Activated CD4-positive, alpha-beta T cell treated with anti-CD3 and anti-CD28 coated beads, Interleukin-2, amount 50 U/mL, for 16 hours (primary cell): ENCODE results near the gene TREX2.

Experiments used
- DNase-seq: peaks from one replicate; pipeline ENCODE4 v3.0.0-alpha.2; 2020

The TREX2 gene

GRCh38 chrX:153433161-153433680, 12.6 kb downstream of the TREX2 start:
- no peak for DNase-seq

DNA sequence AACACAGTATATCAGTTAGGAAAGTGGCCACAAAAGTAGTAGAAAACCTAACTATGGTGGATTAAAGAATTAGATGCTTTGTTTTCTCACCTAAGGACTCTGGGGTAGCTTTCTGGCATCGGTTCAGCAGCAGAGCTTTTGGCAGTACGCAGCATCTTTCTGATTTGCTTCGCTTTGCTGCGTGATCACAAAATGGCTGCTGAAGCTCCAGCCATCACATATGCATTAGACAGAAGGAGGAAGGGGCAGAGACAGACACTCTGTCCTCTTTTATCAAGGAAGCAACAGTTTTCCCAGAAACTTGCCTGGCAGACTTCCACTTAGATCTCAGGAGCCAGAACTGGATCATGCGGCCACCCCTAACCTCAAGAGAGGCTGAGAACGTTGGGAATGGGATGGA, 15.1 kb downstream of the TREX2 start:
- no peak for DNase-seq

- no peak for DNase-seq
Measured at GRCh38 chrX:153426204-153426603, 19.7 kb downstream of the TREX2 start.

DNA sequence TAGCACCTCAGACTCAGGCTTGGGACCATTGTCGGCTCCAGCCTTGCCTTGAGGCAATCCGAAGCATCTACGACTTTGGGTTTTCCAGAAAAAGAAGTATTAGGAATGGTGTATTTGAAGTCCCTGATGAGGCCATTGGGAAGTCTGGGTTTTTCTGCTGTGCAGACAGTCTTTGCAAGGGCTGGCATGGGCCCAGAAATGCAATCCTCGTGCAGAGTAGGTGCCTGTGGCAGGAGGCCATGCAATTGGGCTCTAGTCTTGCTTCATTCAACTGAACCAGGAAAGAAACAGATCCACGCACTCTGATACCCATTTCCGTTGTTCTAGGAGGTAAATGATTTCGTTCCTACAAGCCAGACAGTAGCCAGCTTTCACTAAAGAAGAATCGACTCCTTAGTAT, 22.2 kb downstream of the TREX2 start:
- no peak for DNase-seq

DNA sequence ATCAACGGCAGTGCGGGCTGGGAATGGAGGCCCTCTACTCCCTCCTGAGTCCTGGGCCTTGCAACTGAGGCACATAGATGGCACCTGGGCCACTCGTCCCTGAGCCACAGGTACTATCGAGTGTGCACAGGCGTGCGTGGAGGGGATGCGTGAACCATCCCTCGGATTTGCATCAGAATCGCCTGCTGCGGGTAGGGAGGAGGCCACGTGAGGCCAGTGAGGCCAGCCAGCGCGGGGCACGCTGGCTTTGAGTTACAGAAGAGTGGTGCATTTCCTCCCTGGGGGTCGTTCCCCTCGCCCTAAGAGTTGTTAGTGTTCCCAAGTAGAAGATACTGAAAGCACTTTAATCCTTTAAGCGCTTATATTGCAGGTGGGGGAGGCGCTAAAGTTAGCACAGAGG, 24.0 kb downstream of the TREX2 start:
- DNase-seq: no peak

- no peak for DNase-seq
Measured at GRCh38 chrX:153420851-153421599, 24.8 kb downstream of the TREX2 start.

DNA sequence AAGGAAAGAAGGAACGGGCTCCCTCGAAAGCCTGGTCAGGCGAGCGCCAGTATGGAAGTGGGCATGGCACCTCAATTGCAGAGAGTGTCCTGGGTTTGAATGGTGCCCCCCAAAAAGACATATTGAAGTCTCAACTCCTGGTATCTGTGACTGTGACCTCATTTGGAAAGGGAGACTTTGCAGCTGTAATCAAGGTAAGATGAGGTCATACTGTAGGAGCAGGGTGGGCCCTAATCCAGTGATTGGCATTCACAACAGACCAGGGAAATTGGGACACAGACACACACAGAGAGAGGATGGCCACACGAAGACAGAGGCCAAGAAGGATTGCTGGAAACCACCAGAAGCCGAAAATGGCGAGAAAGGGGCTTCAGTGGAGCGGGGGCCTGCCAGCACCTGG, 28.2 kb downstream of the TREX2 start:
- DNase-seq: no peak

DNA sequence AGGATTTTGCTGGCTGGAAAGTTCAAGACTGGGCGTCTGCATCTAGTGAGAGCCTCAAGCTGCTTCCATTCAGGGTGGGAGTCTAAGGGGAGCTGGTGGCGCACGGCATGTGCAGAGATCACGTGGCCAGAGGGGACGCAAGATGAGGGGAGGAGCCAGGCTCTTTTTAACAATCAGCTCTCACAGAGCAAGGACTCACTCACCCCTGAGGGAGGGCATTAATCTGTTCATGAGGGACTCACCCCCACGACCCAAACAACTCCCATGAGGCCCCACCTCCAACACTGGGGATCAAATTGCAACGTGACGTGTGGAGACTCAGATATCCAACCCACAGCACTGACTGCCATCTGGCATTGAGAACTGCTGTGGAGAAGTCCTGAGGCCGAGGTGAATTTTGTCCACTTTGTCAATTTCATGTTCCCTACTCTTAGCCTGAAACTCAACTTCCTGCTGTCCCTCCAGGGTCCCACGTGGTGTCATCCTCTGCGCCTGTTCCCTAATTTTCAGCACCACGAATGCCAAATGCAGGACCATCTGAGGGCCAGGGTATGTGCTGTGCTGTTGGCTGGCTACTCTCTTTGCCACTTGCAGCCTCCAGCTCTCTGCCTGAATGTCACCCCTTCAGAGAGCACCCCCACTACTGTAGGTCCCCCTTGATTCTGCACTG, 28.9 kb downstream of the TREX2 start:
- no peak for DNase-seq

DNA sequence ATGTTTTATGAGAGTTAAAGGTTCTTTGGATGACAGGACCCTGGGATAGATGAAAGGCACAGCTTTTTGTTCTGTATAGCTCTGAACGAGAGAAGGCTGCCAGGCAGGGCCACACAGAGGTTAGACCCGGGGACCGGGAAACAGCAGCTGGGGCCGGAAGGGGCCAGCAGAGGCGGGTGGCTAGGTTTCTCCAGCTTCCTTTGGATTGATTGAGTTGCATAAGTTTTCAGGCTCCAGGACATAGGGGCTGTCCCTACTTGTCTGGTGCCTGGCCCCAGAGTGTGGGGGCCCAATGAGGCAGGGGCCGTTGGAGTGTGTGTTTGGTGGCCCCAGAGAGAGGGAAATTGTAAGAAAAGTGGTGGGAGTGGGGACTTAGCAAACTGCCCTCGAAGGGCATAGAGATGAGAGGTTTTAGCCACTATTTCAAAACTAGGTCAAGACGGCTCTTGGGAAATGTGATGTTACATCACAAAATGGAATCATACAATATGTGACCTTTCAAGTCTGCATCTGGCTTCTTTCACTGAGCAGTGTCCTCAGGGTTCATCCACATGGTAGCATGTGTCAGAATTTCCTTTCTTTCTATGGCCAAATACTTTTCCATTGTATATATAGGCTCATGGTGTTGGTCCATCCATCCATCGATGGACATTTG, 30.9 kb downstream of the TREX2 start:
- no peak for DNase-seq

GRCh38 chrX:153413731-153414130, 32.1 kb downstream of the TREX2 start:
- DNase-seq: no peak

GRCh38 chrX:153412746-153413720, 32.8 kb downstream of the TREX2 start:
- DNase-seq: no peak

DNA sequence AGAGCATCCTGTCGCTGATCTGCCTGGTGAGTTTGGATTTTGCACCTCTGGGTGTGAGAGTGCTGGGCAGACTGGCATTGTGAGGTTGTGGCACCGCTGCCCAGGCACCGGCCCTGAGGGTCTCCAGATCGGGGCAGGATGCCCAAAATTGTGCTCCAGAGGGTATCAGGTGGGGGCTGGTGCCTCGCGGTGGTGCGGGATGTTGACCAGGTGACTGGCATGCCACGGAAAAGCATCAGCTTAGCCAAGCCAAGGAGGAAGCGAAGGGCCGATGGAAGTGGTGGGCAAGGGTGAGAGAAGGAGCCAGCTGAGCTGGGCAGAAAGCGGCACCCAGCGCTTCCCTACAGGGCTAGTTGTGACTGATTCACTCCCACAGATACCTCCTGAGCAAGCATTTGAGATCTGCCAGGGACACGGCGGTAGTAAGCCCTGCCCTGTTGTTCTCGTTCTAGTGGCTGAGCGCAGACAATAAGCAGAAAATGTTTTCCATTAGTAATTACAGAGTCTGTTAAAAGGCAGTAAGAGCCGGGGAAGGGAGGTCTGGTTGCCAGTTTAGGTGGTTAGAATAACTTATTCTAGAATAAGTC, 33.8 kb downstream of the TREX2 start:
- no peak for DNase-seq

DNA sequence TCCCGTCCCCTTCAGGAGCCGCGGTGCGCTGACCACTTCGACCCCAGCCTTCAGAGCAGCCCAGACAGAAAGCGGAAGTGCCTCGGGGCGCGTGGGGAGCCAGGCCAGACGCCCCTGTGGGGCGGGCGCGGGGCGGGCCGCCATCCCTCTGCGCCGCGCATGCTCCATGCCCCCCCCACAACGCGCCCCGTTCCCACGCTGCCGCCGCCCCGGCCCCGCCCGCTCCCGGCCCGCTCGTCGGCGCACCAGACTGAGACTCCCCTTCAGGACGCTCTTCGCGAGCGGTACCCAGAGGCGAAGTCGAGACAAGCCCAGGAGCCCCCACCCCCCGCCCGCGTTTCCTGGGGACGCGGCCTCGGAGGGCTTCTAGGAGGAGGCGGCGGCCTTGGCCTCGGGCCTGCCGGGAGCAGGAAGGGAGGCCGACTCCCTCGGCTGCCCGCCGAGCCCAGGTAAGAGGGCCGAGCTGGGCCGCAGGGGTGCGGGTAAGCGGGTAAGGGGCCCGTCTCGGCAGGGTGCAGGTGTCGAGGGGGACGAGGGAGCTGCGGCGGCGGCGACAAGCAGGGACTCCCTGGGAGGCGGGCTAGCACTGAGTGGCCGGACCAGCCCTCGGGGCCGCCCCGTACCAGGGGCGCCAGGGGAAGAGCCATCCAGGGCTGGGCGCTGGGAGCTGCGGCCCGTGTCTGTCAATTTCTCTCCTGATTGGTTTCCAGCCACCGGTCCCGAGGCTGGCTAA, 34.4 kb downstream of the TREX2 start, which contains the start of gene ZFP92:
Gene ZFP92 (plus strand): TSS at position 218 of the 733 bp plus-strand sequence. CDS start 6,851 bp downstream, outside the sequence.
- DNase-seq: peak; percentile 16

DNA sequence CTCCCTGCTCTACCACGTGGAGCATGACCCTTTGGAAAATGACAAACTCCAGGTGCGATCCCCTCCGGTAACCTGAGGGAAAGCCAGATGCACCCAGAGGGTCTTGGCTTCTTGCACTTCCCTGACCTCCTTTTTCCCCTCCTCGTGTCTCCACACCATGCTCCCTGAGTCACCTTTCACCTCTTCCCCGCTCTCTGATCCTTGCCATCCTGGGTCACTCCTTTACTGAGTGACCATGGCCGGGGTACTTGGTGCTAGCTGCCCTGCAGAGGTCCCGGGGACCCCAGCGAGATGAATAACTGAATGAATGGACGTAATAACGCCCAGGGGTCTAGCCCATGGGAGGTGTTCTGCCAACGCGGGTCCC, 35.0 kb downstream of the TREX2 start:
- DNase-seq: no peak

- DNase-seq: no peak
Measured at GRCh38 chrX:153410373-153410772, 35.5 kb downstream of the TREX2 start.

DNA sequence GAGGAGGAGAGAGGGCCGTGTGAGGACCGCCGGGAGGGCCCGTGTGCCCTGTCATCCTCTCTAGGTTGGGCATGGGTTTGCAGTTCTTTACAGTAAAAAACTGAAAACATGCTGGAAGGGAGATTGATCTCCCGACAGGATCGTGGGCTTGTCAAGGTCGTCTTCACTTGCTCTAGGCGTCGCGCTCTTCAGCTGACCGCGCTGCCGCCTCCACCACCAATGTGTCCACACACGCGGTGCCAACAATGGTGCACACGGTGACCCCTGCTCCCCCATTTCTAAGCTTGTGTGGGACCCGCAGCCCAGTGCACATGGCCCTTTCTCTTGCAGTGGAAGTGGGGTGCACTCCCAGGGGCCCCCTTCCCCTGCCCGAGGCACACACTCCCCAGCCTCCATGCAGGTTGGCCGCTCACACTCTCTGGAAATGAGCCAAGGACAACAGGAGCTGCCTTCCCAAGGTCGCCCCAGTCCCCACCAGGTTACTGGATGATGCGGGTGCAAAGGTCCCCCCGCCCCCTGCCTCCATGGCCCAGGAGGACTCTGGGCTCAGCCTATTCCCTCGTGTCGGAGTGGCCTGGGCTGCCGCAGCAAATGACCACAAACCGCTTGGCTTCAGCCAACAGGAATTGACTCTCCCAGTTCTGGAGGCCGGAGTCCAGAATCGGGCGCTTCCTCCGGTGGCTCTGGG, 36.3 kb downstream of the TREX2 start:
- no peak for DNase-seq

DNA sequence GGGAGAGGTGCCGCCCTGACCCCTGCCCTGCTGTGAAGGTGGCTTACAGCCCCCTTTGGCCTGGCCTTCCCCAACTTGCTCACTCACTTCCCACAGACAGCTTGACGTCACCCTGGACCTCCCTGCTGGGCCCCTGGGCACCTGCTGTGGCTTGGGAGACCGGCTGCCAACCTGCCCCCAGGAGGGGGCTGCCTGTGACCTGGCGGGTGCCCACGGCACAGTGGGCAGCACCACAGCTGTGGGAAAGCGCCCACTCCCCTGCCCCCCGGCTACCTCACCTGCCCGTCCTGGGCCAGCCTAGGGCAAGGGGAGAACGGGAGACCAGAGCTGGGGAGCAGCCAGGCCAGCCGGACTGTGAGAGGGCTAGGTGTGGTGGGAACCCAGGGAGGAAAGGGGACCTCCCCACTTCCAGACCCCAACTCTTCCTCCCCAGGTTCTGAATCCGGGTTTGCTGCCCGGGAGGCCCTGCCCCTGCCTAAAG, 36.9 kb downstream of the TREX2 start:
- DNase-seq: no peak

DNA sequence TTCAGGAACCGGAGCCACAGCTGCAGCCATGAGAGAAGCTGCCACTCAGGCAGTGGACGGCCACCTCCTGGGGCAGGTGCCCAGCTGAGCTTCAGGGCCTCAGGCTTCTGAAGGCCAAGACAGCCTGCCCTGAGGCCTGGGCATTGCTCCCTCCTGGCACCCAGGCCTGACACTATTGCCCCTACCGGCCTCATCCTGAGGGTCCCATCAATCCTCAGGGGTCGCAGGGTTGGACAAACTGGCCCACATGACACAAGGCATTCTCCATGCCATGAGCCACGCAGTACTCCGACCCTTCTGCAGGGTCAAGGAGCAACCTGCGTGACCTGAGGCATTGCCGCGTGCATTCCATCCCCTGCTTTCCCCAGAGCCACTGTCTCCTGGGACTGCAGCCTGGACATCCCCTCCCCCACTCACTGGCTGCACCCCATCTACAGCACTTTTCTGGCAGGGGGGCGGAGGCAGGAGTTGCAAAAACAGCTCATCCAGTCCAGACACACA, 37.6 kb downstream of the TREX2 start:
- no peak for DNase-seq

DNA sequence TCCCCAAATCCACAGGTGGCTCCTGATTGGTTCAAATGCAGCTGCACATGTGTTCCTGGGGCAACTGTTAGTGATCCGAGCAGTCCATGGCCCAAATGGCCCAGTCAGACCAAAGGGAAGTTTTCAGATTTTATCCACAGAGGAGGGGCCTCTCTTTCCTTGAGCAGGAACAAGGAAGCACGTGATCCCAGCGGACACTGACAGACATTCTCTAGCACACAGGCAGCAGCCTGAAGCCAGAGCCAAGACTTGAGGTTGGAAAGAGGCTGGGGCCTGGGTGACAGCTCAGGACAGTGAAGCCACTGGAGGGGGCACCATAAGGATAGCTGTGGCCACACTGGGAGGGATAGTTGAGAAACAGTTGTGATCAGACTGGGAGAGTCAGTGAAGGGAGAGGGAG, 38.1 kb downstream of the TREX2 start:
- no peak for DNase-seq

DNA sequence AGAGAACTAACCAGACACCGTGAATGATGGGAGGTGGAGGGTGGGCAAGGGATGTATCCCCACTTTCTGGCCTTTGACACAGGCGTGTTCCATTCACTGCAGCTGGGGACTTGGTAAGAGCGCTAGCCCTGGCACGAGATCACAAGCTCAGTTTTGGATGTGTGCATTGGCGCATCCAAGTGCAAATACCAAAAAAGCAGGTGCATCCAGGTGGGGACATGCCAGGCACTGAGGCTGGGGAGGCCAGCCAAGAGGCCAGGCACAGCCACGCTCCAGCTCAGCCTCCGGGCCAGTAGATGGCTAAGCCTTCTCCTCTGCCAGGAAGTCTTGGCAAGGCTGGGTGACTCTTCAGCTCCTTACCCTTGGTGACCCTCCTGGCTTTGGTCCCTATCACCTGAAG, 39.0 kb downstream of the TREX2 start:
- no peak for DNase-seq

DNA sequence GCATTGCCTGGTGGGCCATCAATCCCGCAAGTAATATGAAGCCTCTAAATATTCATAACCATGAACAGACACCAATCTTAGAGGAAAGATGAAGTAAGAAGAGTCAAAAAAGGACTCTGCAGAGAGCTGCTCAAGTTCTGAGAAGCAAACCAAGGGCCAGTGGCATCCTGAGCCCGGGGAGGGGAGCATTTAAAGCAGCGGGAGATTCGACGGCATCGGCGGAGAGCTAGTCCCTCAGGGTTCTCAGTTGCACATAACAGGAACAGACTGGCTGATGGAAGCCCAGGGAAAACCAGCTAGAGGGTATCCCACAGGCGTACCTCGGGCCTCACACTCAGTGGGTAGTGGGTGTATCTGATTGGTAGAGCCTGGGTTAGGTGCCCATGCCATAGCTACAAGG, 39.8 kb downstream of the TREX2 start:
- DNase-seq: no peak
